DMS114 treated with DMSO at 0.1 percent for 48 hours (cell line): ENCODE data around the gene SLC12A5.

Experiments used
- DNase-seq: peaks from one replicate; lab custom pipeline; 2025; ENCODE audit not compliant: unreplicated experiment; lab: John Stamatoyannopoulos, UW

SLC12A5 gene

DNA sequence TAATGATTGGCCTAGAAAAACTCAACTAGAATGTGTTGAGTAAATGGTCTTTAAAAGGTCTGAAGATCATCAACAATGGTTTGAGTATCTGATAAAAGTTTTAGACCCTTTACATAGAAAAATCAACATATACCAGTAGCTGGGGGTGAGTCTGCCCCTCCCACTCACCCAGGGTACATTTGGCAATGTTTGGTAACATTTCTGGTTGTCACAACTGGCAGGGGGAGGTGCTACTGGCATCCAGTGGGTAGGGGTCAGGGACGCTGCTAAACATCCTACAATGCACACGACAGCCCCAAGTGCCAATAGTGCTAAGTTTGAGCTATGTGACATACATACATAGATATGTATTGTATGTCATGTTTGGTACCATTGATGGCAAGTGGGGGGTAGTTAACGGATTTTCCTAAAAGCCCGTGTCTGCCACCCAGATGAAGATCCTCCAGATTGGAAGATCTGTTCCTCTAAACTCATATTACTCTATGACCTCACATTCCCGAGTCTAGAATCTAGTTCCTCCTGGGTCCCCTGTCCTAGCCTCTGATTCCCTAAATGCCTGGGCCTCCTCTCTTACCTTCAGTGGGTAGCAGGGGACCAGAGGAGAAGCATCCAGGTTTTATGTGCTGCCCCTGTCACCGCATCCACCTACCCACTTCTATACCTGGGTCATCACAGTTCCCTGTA lies 22.9 kb upstream of the SLC12A5 start:
- DNase-seq = no peak

DNA sequence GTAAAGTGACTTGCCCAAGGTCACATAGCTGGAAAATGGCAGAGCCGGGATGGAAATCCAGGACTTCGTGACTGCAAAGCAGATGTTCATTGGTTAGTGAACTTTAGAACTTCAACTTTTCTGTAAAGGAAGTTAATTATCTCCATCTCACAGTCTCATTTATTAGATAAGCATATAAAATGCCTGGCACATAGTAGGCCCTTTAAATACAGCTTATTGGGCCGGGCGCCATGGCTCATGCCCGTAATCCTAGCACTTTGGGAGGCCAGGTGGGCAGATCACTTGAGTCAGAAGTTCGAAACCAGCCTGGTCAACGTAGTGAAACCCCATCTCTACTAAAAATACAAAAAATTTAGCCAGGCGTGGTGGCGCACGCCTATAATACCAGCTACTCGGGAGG lies 22.1 kb upstream of the SLC12A5 start:
- DNase-seq = no peak

DNA sequence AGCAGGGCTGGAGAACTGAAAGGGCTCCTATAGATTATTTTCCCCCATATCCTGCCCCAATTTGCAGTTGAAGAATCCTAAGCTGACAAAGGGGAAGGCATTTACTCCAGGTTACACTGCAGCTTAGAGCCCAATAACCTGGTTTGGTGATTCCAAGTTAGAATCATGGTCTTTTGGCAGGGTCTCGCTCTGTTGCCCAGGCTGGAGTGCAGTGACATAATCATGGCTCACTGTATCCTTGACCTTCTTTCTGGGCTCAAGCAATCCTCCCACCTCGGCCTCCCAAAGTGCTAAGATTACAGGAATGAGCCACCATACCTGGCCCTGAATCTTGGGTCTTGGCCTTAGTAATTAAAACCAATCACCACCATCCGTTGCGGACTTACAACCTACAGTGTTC lies 21.3 kb upstream of the SLC12A5 start:
- DNase-seq = no peak

DNA sequence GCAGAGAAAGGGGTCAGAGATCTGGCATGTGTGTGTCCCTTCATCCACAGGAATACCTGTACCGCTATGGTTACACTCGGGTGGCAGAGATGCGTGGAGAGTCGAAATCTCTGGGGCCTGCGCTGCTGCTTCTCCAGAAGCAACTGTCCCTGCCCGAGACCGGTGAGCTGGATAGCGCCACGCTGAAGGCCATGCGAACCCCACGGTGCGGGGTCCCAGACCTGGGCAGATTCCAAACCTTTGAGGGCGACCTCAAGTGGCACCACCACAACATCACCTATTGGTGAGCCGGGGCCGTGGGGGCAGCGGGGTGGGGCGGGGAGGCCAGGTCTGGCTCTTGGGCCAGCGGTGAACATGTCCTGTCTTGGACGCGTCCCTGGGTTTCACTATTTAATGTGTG lies 19.2 kb upstream of the SLC12A5 start:
- no peak for DNase-seq

DNA sequence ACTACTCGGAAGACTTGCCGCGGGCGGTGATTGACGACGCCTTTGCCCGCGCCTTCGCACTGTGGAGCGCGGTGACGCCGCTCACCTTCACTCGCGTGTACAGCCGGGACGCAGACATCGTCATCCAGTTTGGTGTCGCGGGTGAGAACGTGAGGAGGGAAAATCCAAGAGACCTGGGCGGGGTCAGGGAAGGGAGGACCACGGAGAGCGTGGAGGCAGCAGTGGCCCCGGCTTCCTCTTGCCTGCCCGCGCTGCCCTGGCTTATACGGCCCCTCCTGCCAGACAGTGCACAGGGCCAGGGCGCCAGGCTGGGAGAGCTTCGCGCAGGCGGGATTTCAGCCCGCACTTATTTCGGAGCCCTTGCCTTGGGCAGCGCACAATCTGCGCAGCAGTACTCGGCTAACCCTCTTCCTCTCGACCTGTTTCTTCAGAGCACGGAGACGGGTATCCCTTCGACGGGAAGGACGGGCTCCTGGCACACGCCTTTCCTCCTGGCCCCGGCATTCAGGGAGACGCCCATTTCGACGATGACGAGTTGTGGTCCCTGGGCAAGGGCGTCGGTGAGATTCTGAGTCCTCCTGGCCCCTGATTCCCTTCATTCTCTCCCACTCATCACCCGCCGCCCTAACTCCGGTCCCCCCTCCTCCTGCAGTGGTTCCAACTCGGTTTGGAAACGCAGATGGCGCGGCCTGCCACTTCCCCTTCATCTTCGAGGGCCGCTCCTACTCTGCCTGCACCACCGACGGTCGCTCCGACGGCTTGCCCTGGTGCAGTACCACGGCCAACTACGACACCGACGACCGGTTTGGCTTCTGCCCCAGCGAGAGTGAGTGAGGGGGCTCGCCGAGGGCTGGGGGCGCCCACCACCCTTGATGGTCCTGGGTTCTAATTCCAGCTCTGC lies 18.3 kb upstream of the SLC12A5 start:
- DNase-seq = no peak

DNA sequence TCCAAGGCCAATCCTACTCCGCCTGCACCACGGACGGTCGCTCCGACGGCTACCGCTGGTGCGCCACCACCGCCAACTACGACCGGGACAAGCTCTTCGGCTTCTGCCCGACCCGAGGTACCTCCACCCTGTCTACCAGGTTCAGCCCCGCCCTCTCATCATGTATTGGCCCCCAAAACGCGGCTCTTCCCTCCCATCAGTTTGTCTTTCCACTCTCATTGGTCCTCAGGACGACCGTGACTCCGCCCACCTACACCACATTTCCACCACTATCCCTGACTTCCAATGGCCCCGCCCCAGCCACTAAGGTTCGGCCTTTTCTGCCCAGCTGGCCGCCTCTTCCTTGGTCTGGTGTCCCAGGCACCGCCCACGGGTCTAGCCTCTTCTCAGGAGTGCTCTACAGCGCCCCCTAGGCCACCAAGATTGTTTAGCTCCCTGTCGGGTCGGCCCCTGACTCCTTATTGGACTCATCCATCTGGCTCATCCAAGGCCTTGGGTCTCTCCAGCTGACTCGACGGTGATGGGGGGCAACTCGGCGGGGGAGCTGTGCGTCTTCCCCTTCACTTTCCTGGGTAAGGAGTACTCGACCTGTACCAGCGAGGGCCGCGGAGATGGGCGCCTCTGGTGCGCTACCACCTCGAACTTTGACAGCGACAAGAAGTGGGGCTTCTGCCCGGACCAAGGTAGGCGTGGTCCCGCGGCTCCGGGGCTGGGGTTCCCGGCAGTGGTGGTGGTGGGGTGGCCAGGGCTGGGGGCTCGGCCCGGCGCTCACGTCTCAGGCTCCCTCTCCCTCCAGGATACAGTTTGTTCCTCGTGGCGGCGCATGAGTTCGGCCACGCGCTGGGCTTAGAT lies 17.2 kb upstream of the SLC12A5 start:
- no peak for DNase-seq

DNA sequence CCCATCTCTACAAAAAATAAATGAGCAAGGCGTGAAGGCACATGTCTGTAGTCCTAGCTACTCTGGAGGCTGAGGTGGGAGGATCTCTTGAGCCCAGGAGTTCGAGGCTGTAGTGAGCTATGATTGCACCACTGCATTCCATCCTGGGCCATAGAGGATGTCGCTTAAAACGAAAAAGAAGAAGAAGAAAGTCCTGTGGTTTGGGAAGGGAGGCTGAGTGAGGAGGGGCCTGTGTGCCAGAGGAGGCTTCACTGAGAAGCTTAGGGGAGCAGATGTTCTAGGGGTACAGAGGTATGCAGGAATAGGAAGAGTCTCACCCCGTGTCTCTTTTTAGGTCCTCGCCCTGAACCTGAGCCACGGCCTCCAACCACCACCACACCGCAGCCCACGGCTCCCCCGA lies 16.1 kb upstream of the SLC12A5 start:
- DNase-seq = no peak

DNA sequence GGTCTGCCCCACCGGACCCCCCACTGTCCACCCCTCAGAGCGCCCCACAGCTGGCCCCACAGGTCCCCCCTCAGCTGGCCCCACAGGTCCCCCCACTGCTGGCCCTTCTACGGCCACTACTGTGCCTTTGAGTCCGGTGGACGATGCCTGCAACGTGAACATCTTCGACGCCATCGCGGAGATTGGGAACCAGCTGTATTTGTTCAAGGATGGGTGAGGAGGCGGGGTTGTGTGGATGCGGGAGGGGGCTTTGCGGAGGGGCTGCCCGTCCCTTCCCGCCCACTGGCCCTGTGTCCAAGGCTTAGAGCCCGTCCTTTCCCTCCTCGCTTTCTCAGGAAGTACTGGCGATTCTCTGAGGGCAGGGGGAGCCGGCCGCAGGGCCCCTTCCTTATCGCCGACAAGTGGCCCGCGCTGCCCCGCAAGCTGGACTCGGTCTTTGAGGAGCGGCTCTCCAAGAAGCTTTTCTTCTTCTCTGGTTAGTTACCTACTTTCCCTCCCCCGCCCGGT lies 15.6 kb upstream of the SLC12A5 start:
- no peak for DNase-seq

DNA sequence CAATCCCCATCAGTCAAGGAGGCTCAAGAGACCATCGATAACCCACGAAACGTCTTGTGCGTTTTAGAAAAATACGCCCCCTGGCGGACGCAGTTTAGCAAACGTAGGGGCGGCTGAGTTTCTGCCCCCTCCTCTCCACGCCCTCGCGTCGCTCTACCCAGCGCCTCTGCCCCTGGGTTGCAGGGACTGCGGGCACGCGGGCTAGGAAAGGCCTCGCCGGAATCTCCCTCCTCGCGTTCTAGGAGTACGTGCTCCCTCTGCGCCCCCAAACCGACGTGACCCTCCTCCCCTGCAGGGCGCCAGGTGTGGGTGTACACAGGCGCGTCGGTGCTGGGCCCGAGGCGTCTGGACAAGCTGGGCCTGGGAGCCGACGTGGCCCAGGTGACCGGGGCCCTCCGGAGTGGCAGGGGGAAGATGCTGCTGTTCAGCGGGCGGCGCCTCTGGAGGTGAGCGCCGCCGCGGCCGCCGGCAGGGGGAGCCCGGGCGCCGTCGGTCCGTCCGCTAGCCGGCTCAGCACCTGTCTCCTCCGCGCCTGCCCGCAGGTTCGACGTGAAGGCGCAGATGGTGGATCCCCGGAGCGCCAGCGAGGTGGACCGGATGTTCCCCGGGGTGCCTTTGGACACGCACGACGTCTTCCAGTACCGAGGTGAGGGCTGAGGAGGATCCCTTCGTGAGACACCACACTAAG lies 15.0 kb upstream of the SLC12A5 start:
- DNase-seq = peak; percentile 20

DNA sequence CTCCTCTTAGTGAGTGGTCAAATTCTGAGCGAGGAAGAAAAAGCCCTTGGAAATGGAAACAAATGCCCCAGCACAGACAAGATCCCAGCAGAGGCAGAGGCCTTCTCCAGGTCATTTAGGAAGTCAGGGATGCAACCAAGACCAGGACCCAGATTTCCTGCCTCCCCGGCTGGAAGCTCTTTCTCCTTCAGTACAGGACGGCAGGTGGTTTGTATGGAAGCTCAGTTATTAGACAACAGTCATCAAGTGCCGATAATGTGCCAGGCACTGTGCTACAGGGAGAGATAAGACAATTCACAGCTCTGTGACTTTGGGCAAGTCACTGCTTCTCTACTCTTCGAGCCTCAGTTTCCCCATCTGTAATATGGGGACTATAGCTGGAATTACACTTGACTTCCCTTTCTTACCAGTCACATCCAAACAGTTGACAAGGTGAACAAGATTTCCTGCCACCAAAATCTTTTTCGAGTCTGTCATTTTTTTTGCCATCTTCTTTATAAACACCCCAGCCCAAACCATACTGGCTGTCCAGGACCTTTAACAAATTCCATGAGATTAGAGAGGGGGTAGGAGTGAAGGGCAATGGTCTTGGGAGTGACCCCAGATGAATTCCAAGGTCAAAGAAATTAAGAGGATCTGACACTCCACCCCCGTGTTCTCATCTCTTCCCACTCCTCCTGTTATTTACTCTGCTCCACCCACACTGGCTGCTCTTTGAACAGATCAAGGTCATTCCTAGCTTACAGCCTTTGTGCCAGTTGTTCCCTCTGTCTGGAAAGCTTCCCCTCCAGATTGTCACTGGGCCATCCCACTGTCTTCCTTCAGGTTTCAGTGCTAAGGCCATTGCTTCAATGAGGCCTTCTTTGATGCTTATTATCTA lies 14.3 kb upstream of the SLC12A5 start:
- no peak for DNase-seq

DNA sequence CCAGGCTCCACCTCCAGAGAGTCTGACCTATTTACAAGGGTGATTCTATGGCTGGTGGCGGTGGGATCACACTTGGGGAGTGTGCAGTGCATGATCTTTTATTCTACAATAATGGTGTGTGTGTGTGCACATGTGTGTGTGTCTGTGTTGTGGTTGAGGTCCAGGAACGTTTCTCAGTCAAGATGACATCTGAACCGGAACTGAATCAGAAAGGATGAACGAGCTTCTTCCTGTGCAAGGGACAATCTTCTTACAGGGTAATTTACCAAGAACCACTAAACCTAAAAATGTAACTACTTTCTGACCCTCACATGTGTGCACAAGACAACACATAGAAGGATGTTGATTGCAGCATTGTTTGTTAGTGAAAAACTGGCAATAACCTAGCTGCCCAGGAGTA lies 11.7 kb upstream of the SLC12A5 start:
- no peak for DNase-seq

DNA sequence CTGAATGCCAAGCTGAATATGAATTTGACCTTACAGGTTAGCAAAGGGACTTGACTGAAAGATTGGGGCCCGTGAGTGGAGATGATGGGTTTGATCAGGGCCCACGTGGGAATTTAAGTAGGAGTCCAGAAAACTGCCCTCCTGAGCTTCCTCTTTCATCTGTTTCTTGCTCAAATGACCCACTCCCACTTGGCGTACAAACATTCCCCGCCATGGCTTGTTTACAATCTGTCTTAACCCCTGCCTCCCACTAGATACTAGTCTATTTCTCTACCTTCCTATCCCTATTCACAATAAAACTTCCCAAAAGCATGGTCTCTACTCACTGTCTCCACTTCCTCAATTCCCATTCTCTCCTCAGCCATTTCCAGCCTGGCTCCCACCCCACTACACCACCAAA lies 10.9 kb upstream of the SLC12A5 start:
- no peak for DNase-seq

DNA sequence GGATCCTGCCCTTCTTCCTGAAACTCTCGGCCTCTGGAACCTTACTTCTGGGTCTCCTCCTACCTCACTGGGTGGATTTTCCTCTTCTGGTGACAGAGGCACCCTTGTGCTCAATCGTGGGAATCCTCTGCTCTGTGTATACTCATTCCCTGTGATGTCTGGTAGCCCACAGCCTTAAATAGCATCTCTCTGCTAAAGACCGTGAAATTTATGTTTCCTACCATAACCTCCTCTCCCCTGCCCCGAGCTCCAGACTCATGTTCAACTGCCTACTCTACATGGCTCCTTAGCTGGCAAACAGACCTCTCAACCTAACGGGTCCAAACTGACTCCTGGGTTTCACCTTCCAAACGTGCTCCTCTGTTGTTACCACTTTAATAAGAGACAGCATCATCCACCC lies 10.4 kb upstream of the SLC12A5 start:
- no peak for DNase-seq

DNA sequence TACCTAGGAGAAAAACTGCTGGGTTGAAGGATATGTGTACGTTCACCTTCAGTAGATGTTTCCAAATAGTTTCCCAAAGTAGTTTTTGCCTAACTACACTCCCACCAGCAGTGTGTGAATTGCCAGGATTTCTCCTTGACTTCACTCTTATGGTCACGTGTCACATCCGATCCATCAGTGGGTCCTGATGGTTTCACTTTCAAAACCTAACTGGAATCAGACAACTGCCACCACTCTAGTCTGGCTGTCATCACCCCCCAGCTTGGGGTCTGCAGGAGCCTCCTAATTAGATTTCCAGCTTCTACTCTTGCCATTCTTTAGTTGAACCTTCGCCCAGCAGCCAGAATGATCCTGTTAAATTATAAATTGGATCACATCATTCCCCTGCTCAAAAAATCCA lies 8.5 kb upstream of the SLC12A5 start:
- DNase-seq = no peak

DNA sequence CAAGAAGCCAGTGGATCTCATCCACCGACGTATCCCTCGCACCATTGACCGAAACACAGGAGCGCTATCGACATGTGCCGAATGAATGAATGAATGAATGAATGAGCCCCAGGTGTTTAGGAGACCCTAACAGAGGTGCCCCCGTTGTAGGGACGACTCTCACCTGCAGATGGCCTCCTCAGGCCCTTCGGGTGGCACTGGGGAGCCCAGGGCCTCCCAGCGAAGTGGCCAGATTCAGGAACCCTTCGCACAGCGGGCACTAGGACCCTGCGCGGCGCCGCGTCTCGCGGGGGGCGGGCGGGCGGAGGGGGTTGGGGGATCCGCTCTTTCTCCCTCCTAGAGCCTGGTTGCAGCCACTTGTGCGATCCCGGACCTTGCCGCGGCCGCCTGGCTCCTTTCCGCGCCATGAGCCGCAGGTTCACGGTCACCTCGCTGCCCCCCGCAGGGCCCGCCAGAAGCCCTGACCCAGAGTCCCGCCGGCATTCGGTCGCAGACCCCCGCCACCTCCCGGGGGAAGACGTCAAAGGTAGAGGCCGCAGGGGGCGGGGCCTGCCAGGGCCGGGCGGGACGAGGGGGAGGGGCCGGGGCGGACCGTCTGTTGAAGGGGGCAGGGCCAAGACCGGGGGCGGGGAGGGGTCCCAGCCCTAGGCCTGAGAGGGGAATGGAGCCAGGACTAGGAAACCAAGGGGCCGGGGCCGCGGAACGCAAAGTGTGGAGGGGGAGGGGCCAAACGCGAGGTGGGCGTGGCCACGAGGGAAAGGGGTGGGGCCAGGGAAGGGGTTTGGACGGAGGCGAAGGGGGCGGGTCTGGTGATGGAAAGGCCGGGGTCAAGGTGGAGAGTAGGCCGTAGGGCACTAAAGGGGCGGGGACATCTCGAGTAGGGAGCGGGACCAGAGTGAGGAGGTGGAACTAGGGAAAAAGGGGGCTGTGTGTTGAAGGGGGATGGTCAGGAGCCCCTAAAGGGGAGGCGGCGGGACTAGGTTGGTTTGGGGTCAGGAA lies 7.4 kb upstream of the SLC12A5 start:
- DNase-seq = peak; percentile 22

DNA sequence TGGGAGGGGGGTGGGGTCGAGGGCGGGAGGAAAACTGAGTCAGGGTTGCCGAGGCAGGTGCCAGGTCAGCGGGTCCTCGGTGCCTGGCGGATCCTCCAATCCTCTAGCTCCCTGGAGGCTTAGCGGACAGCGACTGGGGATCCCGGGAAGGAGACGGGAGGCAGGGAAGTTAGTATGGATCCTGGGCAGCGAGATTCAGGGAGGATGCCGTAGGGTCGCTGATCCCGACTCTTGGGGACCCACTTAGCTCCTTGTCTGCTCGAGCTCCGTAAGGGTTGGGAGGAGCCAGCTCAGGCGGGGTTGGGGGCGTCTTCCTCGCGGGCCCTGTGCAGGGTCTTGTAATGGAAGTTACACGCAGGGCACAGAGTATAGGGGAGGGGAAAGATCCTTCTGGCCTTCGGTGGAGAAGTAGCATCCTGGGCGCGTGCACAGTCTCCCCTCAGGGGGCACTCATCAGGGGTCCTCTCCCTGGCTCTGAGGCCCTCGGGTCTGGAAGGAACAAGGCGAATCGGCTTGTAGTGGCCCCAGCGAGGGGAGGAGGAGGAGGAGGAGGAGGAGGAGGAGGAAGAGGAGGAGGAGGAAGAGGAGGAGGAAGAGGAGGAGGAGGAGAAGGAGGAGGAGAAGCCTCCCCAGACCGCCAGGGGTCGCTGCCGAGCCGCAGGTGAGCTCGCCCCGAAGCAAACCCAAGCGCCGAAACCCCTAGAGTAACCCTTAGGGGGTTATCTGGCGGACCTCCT lies 6.4 kb upstream of the SLC12A5 start:
- DNase-seq = no peak

DNA sequence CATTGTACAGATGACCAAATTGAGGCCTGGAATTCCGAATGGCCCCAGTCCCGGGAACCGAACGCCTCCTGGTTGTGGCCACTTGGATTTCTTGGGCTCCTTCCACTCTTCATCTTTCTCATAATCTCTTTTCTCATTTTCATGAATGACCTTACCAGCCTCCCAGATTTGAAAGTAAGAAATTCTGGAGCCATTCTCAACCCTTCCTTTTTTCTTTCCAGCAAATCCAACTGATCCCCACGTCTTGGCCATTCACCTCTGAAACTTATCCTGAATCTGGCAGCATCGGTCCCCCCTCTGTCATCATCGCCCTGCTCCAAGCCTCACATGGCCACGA lies 5.9 kb upstream of the SLC12A5 start:
- DNase-seq = no peak

DNA sequence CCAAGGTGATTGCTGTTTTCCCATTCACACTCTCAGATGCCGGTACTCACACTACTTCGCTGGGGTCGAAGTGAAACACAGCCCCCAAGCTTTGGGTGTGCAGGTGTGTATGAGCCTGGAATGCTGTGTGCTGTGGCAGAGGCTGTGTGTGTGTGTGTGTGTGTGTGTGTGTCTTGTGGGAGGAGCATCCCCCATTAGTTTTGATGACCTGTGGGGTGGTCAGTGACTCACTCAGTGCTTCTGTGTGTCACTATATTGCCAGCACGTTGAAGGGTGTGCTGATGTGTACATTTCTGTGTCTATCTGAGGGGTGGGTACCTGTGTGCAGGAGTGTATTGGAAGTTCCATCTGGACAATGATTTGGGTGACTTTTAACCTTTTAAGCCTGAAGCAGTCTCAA lies 5.0 kb upstream of the SLC12A5 start:
- no peak for DNase-seq
